ENCODE measurements around the gene PLEKHA7.

The PLEKHA7 gene

GRCh38 chr11:16975906-16976305 lies 38.3 kb downstream of the PLEKHA7 start:
- no peaks in the 10 kb centered on the region for H3K79me1 ChIP-seq (ENCODE audit: low read length)
- H3K4me1 ChIP-seq (ENCODE audit: control insufficient read depth, low read depth, low read length) = no peaks in the 10 kb centered on the region
- no peak overlapping the region for H2AK5ac ChIP-seq (ENCODE audit: low read length)
- no peak overlapping the region for H2BK5ac ChIP-seq (ENCODE audit: low read length)
- H3K79me2 ChIP-seq (ENCODE audit: control insufficient read depth, insufficient read depth, low read length) = no peaks in the 10 kb centered on the region
- no peak overlapping the region for H3K56ac ChIP-seq (ENCODE audit: low read length)
- no peak overlapping the region for H3K4ac ChIP-seq (ENCODE audit: low read depth, low read length)
- H3K23ac ChIP-seq (ENCODE audit: low read length) = no peak overlapping the region
- H3K27me3 ChIP-seq (ENCODE audit: insufficient read depth, low read length, poor library complexity) = no peaks in the 10 kb centered on the region
- WGBS (ENCODE audit: extremely low coverage, insufficient coverage, low lambda C conversion rate) = no CpG with 5 or more reads among the region's 1 CpG
- no peak for DNase-seq
- H3K27ac ChIP-seq (ENCODE audit: low read depth, low read length) = no peak overlapping the region
- H3K18ac ChIP-seq (ENCODE audit: low read length) = no peak overlapping the region
- no peak overlapping the region for H3K9ac ChIP-seq (ENCODE audit: low read length)
- H3K4me3 ChIP-seq (ENCODE audit: low read length) = no peak overlapping the region
- H4K5ac ChIP-seq (ENCODE audit: low read length) = no peak overlapping the region
- no peak overlapping the region for H2BK15ac ChIP-seq (replicated peaks; ENCODE audit: low read depth)
- no peak overlapping the region for H3K4me2 ChIP-seq (ENCODE audit: low read length)
- no peak overlapping the region for H2BK120ac ChIP-seq (ENCODE audit: low read depth, low read length)
- H3K36me3 ChIP-seq (ENCODE audit: control insufficient read depth, insufficient read depth, low read length) = no peaks in the 10 kb centered on the region
- H4K8ac ChIP-seq (ENCODE audit: low read depth, low read length) = no peak overlapping the region

GRCh38 chr11:16973338-16973964 lies 40.8 kb downstream of the PLEKHA7 start:
- H4K8ac ChIP-seq (ENCODE audit: low read depth, low read length) = no peak overlapping the region
- no peaks in the 10 kb centered on the region for H3K79me2 ChIP-seq (ENCODE audit: control insufficient read depth, insufficient read depth, low read length)
- H2AK5ac ChIP-seq (ENCODE audit: low read length) = no peak overlapping the region
- no peak overlapping the region for H4K5ac ChIP-seq (ENCODE audit: low read length)
- H3K4me2 ChIP-seq (ENCODE audit: low read length) = no peak overlapping the region
- no peak overlapping the region for H2BK120ac ChIP-seq (ENCODE audit: low read depth, low read length)
- no peak overlapping the region for H2BK15ac ChIP-seq (replicated peaks; ENCODE audit: low read depth)
- H3K4ac ChIP-seq (ENCODE audit: low read depth, low read length) = no peak overlapping the region
- no peak overlapping the region for H3K23ac ChIP-seq (ENCODE audit: low read length)
- no peak overlapping the region for H3K4me3 ChIP-seq (ENCODE audit: low read length)
- H3K27ac ChIP-seq (ENCODE audit: low read depth, low read length) = no peak overlapping the region
- H3K56ac ChIP-seq (ENCODE audit: low read length) = no peak overlapping the region
- no peak for DNase-seq
- no peaks in the 10 kb centered on the region for H3K27me3 ChIP-seq (ENCODE audit: insufficient read depth, low read length, poor library complexity)
- no peak overlapping the region for H2BK5ac ChIP-seq (ENCODE audit: low read length)
- no peaks in the 10 kb centered on the region for H3K79me1 ChIP-seq (ENCODE audit: low read length)
- no peak overlapping the region for H3K18ac ChIP-seq (ENCODE audit: low read length)
- no peaks in the 10 kb centered on the region for H3K36me3 ChIP-seq (ENCODE audit: control insufficient read depth, insufficient read depth, low read length)
- no peaks in the 10 kb centered on the region for H3K4me1 ChIP-seq (ENCODE audit: control insufficient read depth, low read depth, low read length)
- no peak overlapping the region for H3K9ac ChIP-seq (ENCODE audit: low read length)
- no CpG with 5 or more reads among the region's 3 CpGs for WGBS (ENCODE audit: extremely low coverage, insufficient coverage, low lambda C conversion rate)

GRCh38 chr11:16969010-16969999 lies 44.9 kb downstream of the PLEKHA7 start:
- Histone ChIP-seq H4K5ac (ENCODE audit: low read length) (no peak overlapping the region), H4K8ac (ENCODE audit: low read depth, low read length) (no peak overlapping the region), H3K18ac (ENCODE audit: low read length) (no peak overlapping the region), H3K79me1 (ENCODE audit: low read length) (no peaks in the 10 kb centered on the region), H3K56ac (ENCODE audit: low read length) (no peak overlapping the region), H2BK5ac (ENCODE audit: low read length) (no peak overlapping the region), H2BK120ac (ENCODE audit: low read depth, low read length) (no peak overlapping the region), H3K79me2 (ENCODE audit: control insufficient read depth, insufficient read depth, low read length) (no peaks in the 10 kb centered on the region), H3K36me3 (ENCODE audit: control insufficient read depth, insufficient read depth, low read length) (no peaks in the 10 kb centered on the region), H3K4me3 (ENCODE audit: low read length) (no peak overlapping the region), H3K27ac (ENCODE audit: low read depth, low read length) (no peak overlapping the region), H2AK5ac (ENCODE audit: low read length) (no peak overlapping the region), H2BK15ac (replicated peaks; ENCODE audit: low read depth) (no peak overlapping the region), H3K9ac (ENCODE audit: low read length) (no peak overlapping the region), H3K27me3 (ENCODE audit: insufficient read depth, low read length, poor library complexity) (no peaks in the 10 kb centered on the region), H3K4me2 (ENCODE audit: low read length) (no peak overlapping the region), H3K23ac (ENCODE audit: low read length) (no peak overlapping the region), H3K4me1 (ENCODE audit: control insufficient read depth, low read depth, low read length) (no peaks in the 10 kb centered on the region), H3K4ac (ENCODE audit: low read depth, low read length) (no peak overlapping the region)
- no CpG with 5 or more reads among the region's 5 CpGs for WGBS (ENCODE audit: extremely low coverage, insufficient coverage, low lambda C conversion rate)
- peak; percentile 55 for DNase-seq

- no peak overlapping the region for H3K18ac ChIP-seq (ENCODE audit: low read length)
- H3K9ac ChIP-seq (ENCODE audit: low read length) = no peak overlapping the region
- H3K79me1 ChIP-seq (ENCODE audit: low read length) = no peaks in the 10 kb centered on the region
- no peak overlapping the region for H4K5ac ChIP-seq (ENCODE audit: low read length)
- no peak overlapping the region for H3K4me3 ChIP-seq (ENCODE audit: low read length)
- H3K27ac ChIP-seq (ENCODE audit: low read depth, low read length) = no peak overlapping the region
- H4K8ac ChIP-seq (ENCODE audit: low read depth, low read length) = no peak overlapping the region
- H2BK5ac ChIP-seq (ENCODE audit: low read length) = no peak overlapping the region
- H3K4me2 ChIP-seq (ENCODE audit: low read length) = no peak overlapping the region
- DNase-seq = no peak
- no peak overlapping the region for H2BK120ac ChIP-seq (ENCODE audit: low read depth, low read length)
- H2AK5ac ChIP-seq (ENCODE audit: low read length) = no peak overlapping the region
- no peak overlapping the region for H3K4ac ChIP-seq (ENCODE audit: low read depth, low read length)
- H2BK15ac ChIP-seq (replicated peaks; ENCODE audit: low read depth) = no peak overlapping the region
- no peak overlapping the region for H3K56ac ChIP-seq (ENCODE audit: low read length)
- no peak overlapping the region for H3K23ac ChIP-seq (ENCODE audit: low read length)
- no peaks in the 10 kb centered on the region for H3K27me3 ChIP-seq (ENCODE audit: insufficient read depth, low read length, poor library complexity)
- H3K4me1 ChIP-seq (ENCODE audit: control insufficient read depth, low read depth, low read length) = no peaks in the 10 kb centered on the region
- no peaks in the 10 kb centered on the region for H3K36me3 ChIP-seq (ENCODE audit: control insufficient read depth, insufficient read depth, low read length)
- no peaks in the 10 kb centered on the region for H3K79me2 ChIP-seq (ENCODE audit: control insufficient read depth, insufficient read depth, low read length)
- no CpG with 5 or more reads among the region's 2 CpGs for WGBS (ENCODE audit: extremely low coverage, insufficient coverage, low lambda C conversion rate)
These were observed 46.0 kb downstream of the PLEKHA7 start for GRCh38 chr11:16968196-16968595.

- no peak overlapping the region for H3K18ac ChIP-seq (ENCODE audit: low read length)
- no peak overlapping the region for H3K4ac ChIP-seq (ENCODE audit: low read depth, low read length)
- H4K8ac ChIP-seq (ENCODE audit: low read depth, low read length) = no peak overlapping the region
- H3K56ac ChIP-seq (ENCODE audit: low read length) = no peak overlapping the region
- no peak overlapping the region for H3K9ac ChIP-seq (ENCODE audit: low read length)
- H2BK120ac ChIP-seq (ENCODE audit: low read depth, low read length) = no peak overlapping the region
- no peak overlapping the region for H2BK15ac ChIP-seq (replicated peaks; ENCODE audit: low read depth)
- H3K36me3 ChIP-seq (ENCODE audit: control insufficient read depth, insufficient read depth, low read length) = no peaks in the 10 kb centered on the region
- no peak overlapping the region for H3K4me3 ChIP-seq (ENCODE audit: low read length)
- no peaks in the 10 kb centered on the region for H3K79me1 ChIP-seq (ENCODE audit: low read length)
- no peak overlapping the region for H2BK5ac ChIP-seq (ENCODE audit: low read length)
- no peak overlapping the region for H3K4me2 ChIP-seq (ENCODE audit: low read length)
- no peak overlapping the region for H2AK5ac ChIP-seq (ENCODE audit: low read length)
- DNase-seq = no peak
- H3K27ac ChIP-seq (ENCODE audit: low read depth, low read length) = no peak overlapping the region
- no peaks in the 10 kb centered on the region for H3K79me2 ChIP-seq (ENCODE audit: control insufficient read depth, insufficient read depth, low read length)
- H3K23ac ChIP-seq (ENCODE audit: low read length) = no peak overlapping the region
- H3K4me1 ChIP-seq (ENCODE audit: control insufficient read depth, low read depth, low read length) = no peaks in the 10 kb centered on the region
- WGBS (ENCODE audit: extremely low coverage, insufficient coverage, low lambda C conversion rate) = no CpG with 5 or more reads among the region's 6 CpGs
- H3K27me3 ChIP-seq (ENCODE audit: insufficient read depth, low read length, poor library complexity) = no peaks in the 10 kb centered on the region
- H4K5ac ChIP-seq (ENCODE audit: low read length) = no peak overlapping the region
These were observed 47.1 kb downstream of the PLEKHA7 start for GRCh38 chr11:16966930-16967671.
